ENCODE measurements around the gene GMPPB.

The GMPPB gene

DNA sequence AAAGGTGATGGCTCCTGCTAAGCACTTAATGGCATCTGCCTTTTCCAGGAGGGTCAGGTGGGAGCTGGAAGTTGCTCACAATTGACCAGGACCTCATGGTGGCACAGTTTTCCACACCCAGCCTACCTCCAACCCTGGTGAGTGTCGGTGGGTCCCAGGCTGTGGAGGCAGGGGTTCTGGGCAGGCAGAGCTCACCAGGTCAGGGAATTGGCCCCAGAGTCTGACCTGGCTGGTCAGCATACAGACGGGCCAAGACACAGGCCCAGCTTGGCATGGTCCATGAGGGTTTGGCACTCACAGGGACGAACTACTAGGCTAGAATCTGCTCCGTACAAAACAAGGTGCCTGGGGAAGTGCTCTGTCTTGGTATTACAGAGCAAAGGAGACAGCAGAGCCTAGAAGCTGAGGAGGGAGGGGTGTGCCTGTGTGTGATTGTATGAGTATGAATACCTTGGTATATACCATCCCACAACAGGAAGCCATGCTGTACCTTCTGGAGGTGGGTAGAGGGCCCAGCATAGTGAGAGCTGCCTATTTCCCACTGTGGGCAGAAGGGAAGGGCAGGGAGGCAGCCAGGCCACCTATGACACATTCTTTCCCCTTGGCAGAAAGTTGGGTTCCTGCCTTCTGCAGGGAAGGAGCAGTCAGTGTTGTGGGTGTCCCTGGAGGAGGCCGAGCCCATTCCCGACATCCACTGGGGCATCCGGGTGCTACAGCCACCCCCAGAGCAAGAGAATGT lies 43.1 kb downstream of the GMPPB start:
- Mint-ChIP-seq H3K4me1 (peaks cover 40% of the 10 kb centered on the region), H3K9me3 (no peaks in the 10 kb centered on the region), H3K27ac (peak overlapping the region in 1 of 2 donors; percentile 79), H3K27me3 (no peaks in the 10 kb centered on the region), H3K4me3 (no peak overlapping the region)
- DNase-seq (no peak), ATAC-seq (no peak)

DNA sequence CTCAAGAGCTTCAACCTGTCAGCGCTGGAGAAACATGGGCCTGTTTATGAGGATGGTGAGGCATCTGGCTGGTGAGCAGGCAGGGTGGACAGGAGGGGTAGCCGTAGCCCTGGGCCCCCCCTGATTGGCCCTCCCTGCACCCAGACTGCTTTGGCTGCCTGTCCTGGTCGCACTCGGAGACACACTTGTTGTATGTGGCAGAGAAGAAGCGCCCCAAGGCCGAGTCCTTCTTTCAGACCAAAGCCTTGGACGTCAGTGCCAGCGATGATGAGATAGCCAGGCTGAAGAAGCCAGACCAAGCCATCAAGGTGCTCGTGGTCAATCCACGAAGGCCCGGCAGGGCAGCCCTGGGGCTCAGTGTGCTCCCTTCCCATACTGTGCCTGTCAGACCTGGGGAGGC lies 47.8 kb downstream of the GMPPB start:
- Mint-ChIP-seq H3K4me3 (peak overlapping the region in 1 of 2 donors; percentile 89), H3K4me1 (peaks cover 58% of the 10 kb centered on the region)

DNA sequence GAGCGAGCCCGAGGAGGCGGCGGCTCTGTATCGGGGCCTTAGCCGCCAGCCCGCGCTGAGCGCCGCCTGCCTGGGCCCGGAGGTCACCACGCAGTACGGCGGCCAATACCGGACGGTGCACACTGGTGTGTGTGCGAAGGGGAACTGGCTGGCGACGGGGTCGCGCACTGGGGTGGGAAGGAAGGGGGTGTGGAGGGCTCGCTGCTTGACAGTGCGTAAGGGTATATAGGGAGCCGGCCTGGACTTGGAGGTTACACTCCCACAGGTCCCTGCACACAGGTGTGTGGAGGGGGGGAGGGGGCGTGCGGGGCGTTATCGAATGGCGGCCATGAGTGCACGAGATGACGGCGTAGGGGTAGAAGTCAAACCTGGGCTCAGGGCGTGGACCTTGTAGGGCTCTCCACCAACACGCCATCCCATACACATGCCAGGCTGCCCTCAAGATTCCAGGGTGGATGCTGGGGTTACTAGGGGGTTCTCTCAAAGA lies 49.2 kb downstream of the GMPPB start:
- Mint-ChIP-seq H3K4me3 (peak overlapping the region; percentile 89), H3K9me3 (no peaks in the 10 kb centered on the region), H3K27ac (peak overlapping the region in 1 of 2 donors; percentile 98), H3K27me3 (no peaks in the 10 kb centered on the region), H3K4me1 (peaks cover 45% of the 10 kb centered on the region)
- ATAC-seq = peak; percentile 36
- no peak for DNase-seq

More for the DNA sequence above, 47.8 kb downstream of the GMPPB start:
- no peak overlapping the region for H3K27ac Mint-ChIP-seq
- DNase-seq (no peak), ATAC-seq (no peak)
- no peaks in the 10 kb centered on the region for H3K9me3 Mint-ChIP-seq
- no peaks in the 10 kb centered on the region for H3K27me3 Mint-ChIP-seq

DNA sequence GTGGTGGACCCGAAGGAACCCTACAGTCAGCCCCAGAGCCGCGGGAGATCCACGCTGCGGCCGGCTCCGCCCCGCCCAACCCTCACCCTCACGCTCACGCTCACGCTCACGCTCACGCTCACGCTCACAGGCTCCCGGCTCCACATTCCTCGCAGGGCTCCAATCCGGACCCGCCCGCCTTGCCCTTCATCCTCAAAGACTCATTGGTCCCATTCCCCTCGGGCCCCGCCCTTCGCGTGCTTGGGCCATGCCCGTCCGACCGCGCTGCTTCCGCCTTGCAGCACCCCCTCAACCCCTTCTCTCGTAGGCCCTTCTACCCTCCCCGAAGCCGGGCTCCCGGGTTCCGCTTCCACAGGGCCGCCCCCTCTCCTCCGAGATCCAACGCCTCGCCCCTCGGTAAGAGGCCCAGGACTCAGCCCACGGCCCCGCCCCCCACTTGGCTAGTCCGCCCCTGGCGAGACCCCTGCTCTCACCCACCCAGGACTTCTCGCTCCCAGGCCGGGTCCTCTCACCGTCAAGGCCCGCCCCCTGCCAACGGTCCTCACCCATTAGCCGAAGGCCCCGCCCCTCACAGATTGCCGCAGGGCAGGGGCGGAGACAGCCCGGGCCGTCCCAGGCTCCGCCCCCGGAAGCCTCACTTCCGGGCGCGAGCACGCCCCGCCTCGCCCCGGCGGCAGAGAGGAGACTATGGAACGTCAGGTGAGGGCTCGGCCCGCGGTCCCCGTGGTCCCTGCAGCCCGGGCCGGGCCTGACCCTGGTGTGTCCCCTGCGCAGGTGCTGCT lies 49.8 kb downstream of the GMPPB start, which contains the start of gene APEH:
APEH (plus strand) TSS at position 637 of the 782 bp plus-strand sequence; CDS start at position 688, 51 bp downstream.
- Mint-ChIP-seq H3K4me1 (peaks cover 45% of the 10 kb centered on the region), H3K4me3 (peak within 1 kb of the TSS; percentile 89), H3K27ac (peak within 1 kb of the TSS; percentile 98), H3K27me3 (no peaks in the 10 kb centered on the region), H3K9me3 (no peaks in the 10 kb centered on the region)
- ATAC-seq (peak; percentile 92), DNase-seq (peak; percentile 99)

DNA sequence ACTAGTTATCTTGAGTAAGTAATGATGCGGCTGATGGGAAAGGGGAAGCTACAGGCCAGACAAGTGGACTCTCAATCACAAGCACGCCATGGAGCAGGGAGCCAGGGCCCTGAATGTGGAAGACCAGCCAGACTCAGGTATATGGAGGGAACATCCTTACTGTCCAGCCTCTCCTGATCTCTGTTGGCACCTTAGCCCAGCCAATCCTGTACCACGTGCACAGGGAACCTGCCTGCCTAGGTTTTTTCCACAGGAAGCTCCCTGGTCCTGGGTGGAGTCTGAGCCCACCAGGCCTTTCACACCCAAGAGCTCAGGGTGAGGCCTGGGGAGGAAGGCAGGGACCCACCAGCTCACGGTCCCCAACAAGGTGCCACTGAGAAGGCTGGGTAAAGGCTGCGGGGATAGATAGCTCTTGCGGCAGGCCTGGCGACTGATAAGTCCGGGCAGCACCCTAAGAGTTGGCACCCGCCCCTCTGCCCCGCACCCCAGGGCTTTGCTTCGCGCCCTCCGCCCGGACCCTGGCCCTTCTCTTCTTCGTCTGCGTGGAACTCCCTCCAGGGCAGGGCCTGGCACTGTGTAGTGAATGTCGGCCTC lies 50.5 kb downstream of the GMPPB start:
- Mint-ChIP-seq H3K4me1 (peaks cover 45% of the 10 kb centered on the region), H3K27ac (peak overlapping the region; percentile 98), H3K9me3 (no peaks in the 10 kb centered on the region), H3K4me3 (peak overlapping the region; percentile 89), H3K27me3 (no peaks in the 10 kb centered on the region)
- DNase-seq (no peak), ATAC-seq (peak; percentile 11)

GRCh38 chr3:49671291-49672288 lies 52.2 kb downstream of the GMPPB start:
- Mint-ChIP-seq H3K27ac (no peak overlapping the region), H3K9me3 (no peaks in the 10 kb centered on the region), H3K4me1 (peaks cover 34% of the 10 kb centered on the region), H3K4me3 (peak overlapping the region; percentile 14 to 68), H3K27me3 (no peaks in the 10 kb centered on the region)
- DNase-seq (peak; percentile 71 to 76), ATAC-seq (no peak)

- H3K9me3 Mint-ChIP-seq = no peaks in the 10 kb centered on the region
- H3K4me1 Mint-ChIP-seq = peaks cover 29% of the 10 kb centered on the region
- H3K4me3 Mint-ChIP-seq = no peak overlapping the region
- DNase-seq (no peak), ATAC-seq (no peak)
- no peak overlapping the region for H3K27ac Mint-ChIP-seq
- H3K27me3 Mint-ChIP-seq = no peaks in the 10 kb centered on the region
Measured at GRCh38 chr3:49670940-49671290, 52.8 kb downstream of the GMPPB start.
